ENCODE data around the gene OSM.

Gene OSM

DNA sequence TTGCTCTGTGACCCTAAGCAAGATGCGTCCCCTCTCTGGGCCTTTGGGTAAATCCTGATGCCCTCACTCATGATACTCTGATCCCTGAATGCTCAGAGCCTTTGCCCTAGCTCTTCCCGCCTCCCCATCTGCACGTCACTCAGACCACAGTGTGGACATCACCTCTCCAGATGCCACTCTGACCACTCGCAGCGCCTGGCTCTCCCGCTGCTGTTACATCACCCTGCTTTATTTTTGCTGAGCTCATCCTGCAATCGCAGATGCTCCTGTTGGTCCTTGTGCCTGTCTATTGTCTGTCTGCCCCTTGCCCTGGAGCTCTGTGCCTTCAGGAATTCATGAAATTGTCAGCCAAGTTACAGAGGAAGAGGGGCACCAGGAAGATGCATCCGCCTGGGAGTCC, 5.5 kb downstream of the OSM start:
- DNase-seq, result no peak

- no peak for DNase-seq
Observed at GRCh38 chr22:30260682-30261081, 6.0 kb downstream of the OSM start.

DNA sequence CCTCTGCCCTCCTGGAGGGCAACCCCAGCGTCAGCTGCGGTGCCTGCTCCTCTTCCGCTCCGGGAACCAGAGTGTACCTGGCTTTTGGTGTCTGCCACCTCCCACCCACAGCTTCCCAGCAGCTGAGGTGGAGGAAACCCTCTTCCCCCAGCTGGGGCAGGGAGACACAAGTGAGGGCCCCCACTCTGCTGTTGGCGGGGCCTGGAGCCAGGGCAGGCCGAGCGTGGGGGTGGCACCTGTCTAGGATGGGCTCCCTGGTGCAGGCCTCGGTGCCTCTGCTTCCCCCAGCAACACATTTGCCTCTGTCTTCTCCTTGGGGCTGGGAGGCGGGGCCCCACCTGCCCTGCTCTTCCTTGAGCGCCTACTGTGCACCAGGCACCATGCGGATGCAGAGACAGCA, 6.4 kb downstream of the OSM start:
- DNase-seq, result no peak

DNA sequence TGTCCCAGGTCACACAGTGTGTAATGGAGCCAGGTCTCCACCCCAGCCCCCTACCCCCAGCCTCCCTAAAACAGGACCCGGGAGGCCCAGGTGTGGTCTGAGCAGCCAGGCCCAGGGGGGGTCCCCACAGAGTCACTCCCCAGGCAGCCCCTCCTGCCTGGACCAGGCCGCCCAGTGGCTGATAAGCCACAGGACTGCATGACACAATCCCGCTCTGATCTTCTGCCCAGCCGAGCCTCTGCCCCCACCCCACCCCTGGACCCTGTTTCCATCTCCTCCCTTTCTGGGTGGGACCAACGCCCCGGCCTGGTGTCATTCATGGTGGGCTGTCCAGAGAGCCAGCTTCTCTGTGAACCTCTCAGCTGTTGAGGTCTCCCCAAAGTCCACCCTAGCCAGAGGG, 12.3 kb downstream of the OSM start:
- no peak for DNase-seq

GRCh38 chr22:30253205-30253852, 13.3 kb downstream of the OSM start:
- no peak for DNase-seq

DNA sequence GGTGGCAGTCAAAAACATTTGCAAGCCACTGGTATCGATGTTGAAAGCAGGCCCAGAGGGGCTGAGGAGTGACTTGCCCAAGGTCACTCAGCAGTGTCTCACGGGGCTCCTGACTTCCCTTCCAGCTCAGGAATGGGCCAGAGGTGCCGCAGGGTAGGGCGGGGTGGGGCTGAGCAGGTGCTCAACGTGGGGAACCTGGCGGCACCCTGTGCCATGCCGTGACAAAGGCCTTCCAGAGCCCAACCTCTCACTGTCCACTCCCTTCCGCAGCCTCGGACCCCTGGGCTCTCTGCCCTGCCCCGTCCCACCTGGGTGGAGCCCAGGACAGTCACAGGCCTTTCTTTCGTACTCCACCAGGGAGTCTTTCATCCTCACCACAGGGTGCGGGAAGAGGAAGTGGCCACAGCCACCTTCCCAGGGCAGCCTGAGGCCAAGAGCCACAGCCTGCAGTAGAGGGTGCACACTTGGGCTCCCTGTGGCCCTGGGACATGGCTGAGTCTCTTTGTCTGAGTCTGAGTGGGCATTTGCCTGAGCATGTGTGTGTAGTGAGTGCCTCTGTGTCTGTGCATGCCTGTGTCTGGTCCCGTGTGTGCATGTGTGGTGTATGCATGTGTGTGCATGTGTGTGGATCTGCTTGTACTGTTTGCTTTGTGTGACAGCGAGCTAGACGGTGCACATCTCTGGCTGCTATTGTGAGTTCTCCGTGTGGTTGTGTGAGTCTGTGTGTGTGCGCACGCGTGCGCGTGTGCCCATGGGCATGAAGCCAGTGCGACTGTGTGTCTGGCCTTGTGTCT, 14.0 kb downstream of the OSM start:
- DNase-seq, result no peak

GRCh38 chr22:30251711-30252110, 14.9 kb downstream of the OSM start:
- DNase-seq, result no peak

DNA sequence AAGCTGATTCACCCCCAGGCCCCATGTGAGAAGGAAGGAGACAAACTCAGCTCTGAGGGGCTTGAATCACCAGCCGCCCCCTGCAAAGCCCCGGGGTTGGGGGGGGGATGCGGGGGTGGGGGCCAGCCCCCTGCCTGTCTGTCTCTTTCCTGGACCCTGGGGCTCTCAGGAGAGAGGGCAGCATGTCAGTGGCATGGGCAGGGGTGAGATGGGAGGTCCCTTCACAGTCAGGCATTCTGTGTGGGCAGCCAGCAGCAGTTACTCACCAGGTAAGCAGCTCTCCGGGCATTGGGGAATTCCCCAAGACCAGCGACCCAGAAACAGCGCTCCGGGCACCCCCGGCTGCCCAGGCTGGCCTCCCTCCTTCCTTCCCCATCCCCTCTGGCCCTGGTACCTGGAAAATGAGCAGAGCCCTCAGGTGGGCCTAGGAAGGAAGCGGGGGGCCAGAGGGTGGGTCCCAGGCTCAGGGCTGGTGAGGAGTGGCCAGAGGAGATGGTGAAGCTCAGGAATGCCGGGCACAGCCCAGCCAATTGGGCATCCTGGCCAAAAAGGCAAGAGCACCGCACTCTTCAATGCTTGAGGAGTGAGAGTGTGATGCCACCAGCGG, 15.9 kb downstream of the OSM start:
- peak; percentile 54 to 58 for DNase-seq

- DNase-seq, result no peak
Observed at GRCh38 chr22:30250039-30250565, 16.5 kb downstream of the OSM start.

DNA sequence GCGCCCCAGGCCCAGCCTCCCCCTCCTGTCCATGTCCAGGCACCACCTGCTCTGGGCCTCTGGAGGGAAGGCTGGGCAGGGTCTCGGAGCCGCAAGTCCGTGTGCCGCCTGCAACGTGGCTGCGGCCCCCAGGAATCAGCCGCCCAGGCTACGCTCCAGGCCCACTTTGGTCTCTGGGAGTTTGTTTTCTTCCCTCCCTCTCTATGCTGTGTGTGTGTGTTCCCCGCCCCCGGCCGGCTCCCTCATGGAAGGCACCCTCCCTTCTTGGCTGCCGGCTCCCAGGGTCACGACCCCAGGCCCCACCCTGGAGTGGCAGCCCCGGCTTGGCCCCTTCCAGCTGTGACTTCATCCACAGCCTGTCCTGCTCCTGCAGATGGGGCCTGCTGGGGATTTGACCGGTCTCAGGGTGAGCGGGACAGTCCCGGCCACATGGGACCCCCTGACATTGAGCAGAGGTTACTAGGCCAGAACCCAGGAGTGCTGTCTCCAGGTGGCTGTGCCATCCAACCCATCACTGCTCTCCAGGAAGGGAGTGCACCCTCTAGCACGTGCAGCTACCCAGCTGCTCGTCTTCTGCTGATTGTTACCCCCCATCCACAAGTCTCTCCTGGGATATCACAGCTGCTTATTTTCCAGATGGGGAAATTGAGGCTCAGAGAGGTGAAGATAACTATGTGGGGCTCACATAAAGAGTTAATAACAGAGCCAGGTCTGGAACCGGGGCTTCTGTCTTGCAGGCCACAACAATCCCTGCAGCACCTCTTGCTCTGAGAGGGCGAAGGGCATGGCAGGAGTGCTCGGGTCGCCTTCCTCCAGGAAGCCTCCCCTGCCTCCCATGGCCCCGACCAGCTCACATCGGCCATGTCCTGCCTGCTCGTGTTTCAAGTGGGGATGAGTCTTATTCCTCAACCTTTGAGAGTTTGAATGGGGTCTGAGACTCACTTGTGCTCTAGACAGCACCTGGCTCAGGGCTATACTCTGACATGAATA, 17.3 kb downstream of the OSM start:
- no peak for DNase-seq

- DNase-seq, result no peak
Observed at GRCh38 chr22:30248484-30248883, 18.2 kb downstream of the OSM start.

DNA sequence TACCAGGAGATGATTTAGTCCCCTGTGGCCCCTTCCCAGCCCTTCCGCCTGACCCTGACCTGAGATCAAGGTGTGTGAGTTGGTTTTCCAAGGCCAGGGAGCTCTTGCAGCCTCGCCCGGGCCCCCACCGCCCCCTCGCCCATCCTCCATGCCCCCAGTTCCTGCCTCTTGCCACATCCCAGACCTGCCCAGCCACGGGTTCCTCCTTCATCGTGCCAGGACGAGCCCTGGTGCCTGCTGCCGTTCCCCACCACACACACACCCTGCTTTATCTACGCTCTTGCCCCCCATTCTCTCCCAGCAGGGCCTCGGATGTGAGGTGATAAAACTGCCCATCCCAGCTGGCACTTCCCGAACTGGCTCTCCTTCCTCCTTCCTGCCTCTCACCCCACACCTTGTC, 18.7 kb downstream of the OSM start:
- no peak for DNase-seq

- DNase-seq, result no peak
Observed at GRCh38 chr22:30247561-30247960, 19.1 kb downstream of the OSM start.

DNA sequence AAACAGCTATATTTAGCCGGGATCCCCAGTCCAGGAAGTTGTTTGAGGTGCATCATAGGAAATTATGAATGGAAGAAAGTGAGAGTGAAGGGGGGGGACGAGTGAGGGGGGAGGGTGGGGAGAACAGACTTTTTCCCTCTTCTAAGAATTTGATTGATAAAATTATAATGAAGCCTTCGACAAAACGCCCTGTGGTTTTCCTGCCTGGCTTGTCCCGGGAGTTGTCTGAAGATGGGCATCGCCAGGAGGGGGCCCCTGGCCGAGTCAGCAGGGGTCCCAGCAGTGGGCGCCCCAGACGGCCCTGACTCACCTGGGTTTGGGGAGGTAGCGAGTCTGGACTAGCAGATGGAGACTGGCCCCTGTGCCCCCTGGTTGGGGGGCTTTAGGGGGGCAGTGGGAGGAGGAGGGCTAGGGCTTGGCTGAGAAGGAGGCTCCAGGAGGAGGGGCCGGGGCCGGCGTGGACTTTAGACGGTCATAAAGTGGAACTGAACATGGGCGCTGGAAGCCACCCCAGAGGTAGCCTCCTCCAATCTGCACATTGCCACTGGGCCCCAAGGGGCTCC, 19.8 kb downstream of the OSM start:
- peak in 1 of 2 donors; percentile 50 for DNase-seq

DNA sequence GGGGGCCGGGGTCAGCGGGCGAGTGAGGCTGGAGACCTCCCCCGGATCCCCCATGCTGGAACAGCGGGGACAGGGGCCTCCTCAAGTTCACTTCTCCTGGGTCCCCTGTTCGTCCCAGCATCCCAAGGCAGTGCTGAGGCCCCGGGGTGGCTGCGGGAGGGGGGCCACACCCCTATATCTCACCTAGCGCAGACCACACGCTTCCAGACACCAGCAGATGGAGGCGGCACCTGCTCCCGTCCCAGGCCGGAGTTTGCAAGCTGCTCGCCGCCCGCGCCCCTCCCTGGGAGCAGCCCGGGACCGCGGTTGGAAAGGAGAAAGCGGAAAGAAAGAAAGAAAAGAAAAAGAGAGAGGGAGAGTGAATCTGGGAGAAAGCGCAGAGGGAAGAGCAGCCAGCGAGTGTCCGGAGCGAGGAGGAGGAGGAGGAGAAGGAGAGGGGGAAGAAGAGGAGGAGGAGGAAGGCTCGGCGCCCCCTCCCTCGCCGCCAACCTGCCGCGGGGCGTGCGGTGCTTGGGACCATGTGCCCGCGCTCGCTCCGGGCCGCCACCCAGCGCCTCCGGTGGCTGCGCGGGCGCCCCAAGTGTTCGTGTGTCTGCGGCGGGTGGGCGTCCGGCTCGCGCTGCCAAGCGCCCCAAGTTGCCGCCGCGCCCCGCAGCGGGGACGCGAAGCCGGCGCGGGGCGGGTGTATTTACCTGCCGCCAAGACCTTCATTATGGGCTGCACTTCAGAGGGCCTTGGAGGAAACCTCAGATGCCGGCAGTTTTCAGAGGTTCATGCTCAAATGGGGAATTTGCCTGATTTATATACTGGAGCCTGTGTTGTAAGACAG, 20.5 kb downstream of the OSM start, which contains the start of gene LIF:
Gene LIF (minus strand): TSS at position 775 of the 829 bp plus-strand sequence. CDS start 64 bp downstream, at position 711.
- peak; percentile 63 to 72 for DNase-seq

- DNase-seq, result peak; percentile 35 to 54
Observed at GRCh38 chr22:30245181-30245984, 21.3 kb downstream of the OSM start.

DNA sequence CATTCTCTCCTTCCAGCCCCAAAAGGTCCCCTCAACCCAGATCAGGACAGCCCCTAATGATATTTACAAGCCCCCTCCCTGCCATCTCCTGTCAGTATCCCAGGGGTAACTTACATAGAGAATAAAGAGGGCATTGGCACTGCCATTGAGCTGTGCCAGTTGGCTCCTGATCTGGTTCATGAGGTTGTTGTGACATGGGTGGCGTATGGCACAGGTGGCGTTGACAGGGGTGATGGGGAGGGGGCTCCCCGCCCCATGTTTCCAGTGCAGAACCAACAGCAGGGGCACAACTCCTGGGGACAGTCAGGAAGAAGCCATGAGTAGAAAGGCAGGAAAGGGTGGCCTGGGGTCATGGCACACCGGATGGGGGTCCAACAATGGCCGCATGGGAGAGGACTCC, 22.0 kb downstream of the OSM start:
- no peak for DNase-seq

DNA sequence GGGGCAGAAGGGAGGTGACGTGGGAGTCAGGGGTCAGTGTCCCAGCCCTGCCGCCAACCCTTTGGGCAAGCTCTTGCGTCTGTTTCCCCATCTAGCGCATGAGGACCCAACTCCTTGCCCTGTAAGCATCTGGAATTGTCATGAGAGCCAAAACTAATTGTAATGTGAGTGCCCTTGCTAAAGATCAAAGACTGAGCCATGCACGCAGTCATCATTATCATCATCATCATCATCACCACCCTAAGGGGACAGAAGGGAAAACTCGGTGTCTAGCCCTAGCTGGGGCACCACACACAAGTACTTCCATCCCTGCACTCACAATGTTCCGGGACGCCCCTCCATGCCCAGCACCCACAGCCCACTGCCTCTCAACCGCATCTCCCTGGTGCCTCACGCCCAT, 22.6 kb downstream of the OSM start:
- no peak for DNase-seq

- DNase-seq, result peak in 1 of 2 donors; percentile 42
Observed at GRCh38 chr22:30243661-30244060, 23.0 kb downstream of the OSM start.
